Left ventricle myocardium inferior (tissue), 1 donor: ENCODE results near the gene ST6GAL2. TPM values are rescaled to one million over a fixed set of nuclear protein-coding genes. Genes with fewer than 3 reads are reported as not detected.

Experiments used
- DNase-seq: peaks from one replicate; pipeline ENCODE4 v3.0.0-alpha.2; 2020
- H3K27ac ChIP-seq: fragments of 200-600 bp; replicated peaks from 2 replicates; pipeline ENCODE4 v1.8.0; 2021
- H3K27me3 ChIP-seq: fragments of 200-600 bp; 2 replicates; pipeline ENCODE4 v1.8.0; 2021; ENCODE audit warnings: low read depth
- H3K36me3 ChIP-seq: fragments of 200-600 bp; 2 replicates; pipeline ENCODE4 v1.8.0; 2021
- H3K4me1 ChIP-seq: fragments of 200-600 bp; 2 replicates; pipeline ENCODE4 v1.8.0; 2021
- H3K4me3 ChIP-seq: fragments of 200-600 bp; 2 replicates; pipeline ENCODE4 v1.8.0; 2021; ENCODE audit warnings: mild to moderate bottlenecking, moderate library complexity
- H3K9me3 ChIP-seq: fragments of 200-600 bp; replicated peaks from 2 replicates; pipeline ENCODE4 v1.8.0; 2021
- intact Hi-C: fragments of 100-400 bp; cut with micrococcal nuclease; formaldehyde crosslinking; loops from one replicate; pipeline ENCODE4 v1.11.0; 2022
- total RNA-seq: library from RNA; stranded (reverse); fragmentation: NEBNext Ultra II Directional; extraction: Animal tissue kit (Norgen Biotek cat#: 25700); gene quantifications from one replicate; pipeline ENCODE4 v1.2.1, GENCODE V29; 2021
- TF ChIP-seq, protein P1 (sequence below): fragments of 200-600 bp; IDR thresholded peaks from 2 replicates; pipeline ENCODE4 v1.8.0; 2021; ENCODE audit warnings: antibody characterized with exemption, mild to moderate bottlenecking, borderline replicate concordance
- donor health status: DM: no; HTN: yes; CAD: no; lungs with severe emphysema.

ST6GAL2 gene
- total RNA-seq, 1 donor from 2014 or later, result 0.41 TPM

GRCh38 chr2:106904242-106904641 is 18.3 kb upstream of the ST6GAL2 start:
- Histone ChIP-seq H3K4me3 (no peak overlapping the region), H3K9me3 (peaks cover 11% of the 10 kb centered on the region), H3K4me1 (no peaks in the 10 kb centered on the region), H3K36me3 (no peaks in the 10 kb centered on the region), H3K27ac (no peak overlapping the region), H3K27me3 (no peaks in the 10 kb centered on the region)
- TF ChIP-seq, protein P1, sequence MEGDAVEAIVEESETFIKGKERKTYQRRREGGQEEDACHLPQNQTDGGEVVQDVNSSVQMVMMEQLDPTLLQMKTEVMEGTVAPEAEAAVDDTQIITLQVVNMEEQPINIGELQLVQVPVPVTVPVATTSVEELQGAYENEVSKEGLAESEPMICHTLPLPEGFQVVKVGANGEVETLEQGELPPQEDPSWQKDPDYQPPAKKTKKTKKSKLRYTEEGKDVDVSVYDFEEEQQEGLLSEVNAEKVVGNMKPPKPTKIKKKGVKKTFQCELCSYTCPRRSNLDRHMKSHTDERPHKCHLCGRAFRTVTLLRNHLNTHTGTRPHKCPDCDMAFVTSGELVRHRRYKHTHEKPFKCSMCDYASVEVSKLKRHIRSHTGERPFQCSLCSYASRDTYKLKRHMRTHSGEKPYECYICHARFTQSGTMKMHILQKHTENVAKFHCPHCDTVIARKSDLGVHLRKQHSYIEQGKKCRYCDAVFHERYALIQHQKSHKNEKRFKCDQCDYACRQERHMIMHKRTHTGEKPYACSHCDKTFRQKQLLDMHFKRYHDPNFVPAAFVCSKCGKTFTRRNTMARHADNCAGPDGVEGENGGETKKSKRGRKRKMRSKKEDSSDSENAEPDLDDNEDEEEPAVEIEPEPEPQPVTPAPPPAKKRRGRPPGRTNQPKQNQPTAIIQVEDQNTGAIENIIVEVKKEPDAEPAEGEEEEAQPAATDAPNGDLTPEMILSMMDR, result no peak
- intact Hi-C loops, result no loop called here
- DNase-seq, result no peak

DNA sequence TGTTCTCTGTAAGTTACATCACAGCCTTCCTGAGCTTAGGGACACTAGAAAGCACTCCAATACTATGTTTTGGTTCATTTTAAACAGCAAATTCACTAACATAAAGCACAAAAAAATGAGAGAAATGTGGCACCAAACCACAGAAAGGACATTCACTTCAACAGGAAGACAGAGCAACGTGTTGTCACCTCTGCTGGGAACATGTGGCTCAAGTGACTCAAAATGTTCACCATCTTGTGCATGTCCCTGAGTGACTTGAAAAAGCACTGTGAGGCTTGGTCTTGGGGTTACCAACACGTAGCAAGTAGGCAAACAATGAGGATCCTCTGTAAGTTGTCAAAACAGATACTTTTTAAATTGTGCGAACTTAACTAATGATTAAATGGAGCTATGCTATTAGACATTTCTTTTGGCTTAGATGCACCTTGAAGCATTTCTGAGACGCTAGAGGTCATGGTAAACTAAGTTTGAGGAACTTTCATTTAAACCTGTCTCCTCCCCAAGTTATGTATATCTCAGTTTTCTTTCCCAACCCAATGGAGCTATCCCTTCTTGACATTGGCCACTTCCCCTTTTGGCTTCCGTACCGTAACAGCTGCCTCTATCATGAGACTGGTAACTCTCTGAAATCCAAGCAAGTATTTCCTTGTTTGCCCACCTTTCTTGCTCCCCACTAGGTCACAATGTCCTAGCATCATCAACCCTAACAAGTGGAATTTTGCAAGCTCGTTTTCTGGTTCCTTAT is 14.0 kb upstream of the ST6GAL2 start:
- Histone ChIP-seq H3K27me3 (no peaks in the 10 kb centered on the region), H3K36me3 (no peaks in the 10 kb centered on the region), H3K4me1 (no peaks in the 10 kb centered on the region), H3K4me3 (no peak overlapping the region), H3K27ac (no peak overlapping the region), H3K9me3 (peaks cover 11% of the 10 kb centered on the region)
- TF ChIP-seq, protein P1, result no peak
- DNase-seq, result no peak
- intact Hi-C loops, result no loop called here

DNA sequence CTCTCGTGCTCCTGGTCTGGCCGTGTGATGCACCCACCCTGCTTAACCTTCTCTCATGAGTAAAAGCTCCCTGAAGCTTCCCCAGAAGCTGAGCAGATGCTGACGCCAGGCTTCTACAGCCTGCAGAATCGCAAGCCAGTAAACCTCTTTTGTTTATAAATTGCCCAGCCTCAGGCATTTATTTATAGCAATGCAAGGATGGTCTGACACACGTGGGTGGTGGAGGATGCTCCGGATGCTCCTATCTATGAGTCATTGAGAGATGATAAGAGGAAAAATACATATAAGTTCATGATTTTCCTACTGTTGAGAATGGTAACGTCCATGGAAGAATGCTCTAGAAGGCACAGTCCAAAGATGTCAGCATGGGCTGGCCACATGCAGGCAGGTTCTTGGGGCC is 8.6 kb upstream of the ST6GAL2 start:
- DNase-seq, result no peak
- H3K4me3 ChIP-seq, result no peak overlapping the region
- TF ChIP-seq, protein P1, result no peak
- intact Hi-C loops, result no loop called here
- peaks cover 5% of the 10 kb centered on the region for H3K9me3 ChIP-seq
- H3K36me3 ChIP-seq, result no peaks in the 10 kb centered on the region
- no peak overlapping the region for H3K27ac ChIP-seq
- H3K4me1 ChIP-seq, result no peaks in the 10 kb centered on the region
- H3K27me3 ChIP-seq, result no peaks in the 10 kb centered on the region

DNA sequence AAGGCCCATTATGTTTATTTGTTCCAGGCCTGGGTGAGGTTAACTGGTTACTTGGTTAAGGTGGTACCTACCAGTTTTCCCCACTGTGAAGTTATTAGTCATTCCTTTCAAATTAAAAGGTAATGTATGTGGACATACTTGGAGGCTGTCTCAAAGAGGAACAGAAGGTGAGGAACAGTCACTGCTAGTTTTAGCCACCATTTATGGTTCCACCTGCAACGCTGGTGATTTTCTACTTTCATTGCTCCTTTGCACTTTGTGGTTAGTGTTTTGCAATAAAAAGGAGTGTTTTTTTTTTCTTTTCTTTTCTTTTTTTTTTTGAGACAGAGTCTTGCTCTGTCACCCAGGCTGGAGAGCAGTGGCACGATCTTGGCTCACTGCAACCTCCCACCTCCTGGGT is 6.1 kb upstream of the ST6GAL2 start:
- TF ChIP-seq, protein P1, result no peak
- Histone ChIP-seq H3K4me1 (peaks cover 6% of the 10 kb centered on the region), H3K27ac (no peak overlapping the region), H3K36me3 (no peaks in the 10 kb centered on the region), H3K9me3 (peaks cover 5% of the 10 kb centered on the region), H3K4me3 (no peak overlapping the region), H3K27me3 (peaks cover 21% of the 10 kb centered on the region)
- intact Hi-C loops, result no loop called here
- no peak for DNase-seq

DNA sequence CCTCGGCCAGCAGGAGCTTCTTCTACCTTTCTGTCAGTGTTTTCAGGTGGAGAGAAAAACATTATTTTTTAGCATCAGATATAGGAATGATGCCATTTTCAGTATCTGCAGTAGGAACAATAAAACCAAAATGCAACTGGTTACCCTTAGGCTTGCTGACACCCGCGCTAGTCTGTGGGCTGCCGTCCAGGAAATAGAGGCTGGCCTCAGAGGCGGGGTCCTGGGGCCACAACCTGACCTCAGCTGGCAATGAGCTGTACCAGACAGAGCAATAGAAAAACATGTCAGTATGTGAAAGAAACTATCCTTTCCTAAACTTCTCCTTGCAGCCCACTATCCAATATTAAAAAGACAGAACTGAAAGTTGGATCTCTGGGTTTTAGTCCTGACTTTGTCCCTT is 4.6 kb upstream of the ST6GAL2 start:
- DNase-seq, result no peak
- no peak overlapping the region for H3K4me3 ChIP-seq
- TF ChIP-seq, protein P1, result no peak
- intact Hi-C loops, result no loop called here
- peaks cover 35% of the 10 kb centered on the region for H3K27me3 ChIP-seq
- H3K27ac ChIP-seq, result no peak overlapping the region
- H3K9me3 ChIP-seq, result peaks cover 5% of the 10 kb centered on the region
- peaks cover 20% of the 10 kb centered on the region for H3K4me1 ChIP-seq
- H3K36me3 ChIP-seq, result no peaks in the 10 kb centered on the region
